Bronchial epithelial cell (primary cell): ENCODE data around the gene ZNF496. TPM values are rescaled to one million over a fixed set of nuclear protein-coding genes. Genes with fewer than 3 reads are reported as not detected.

Source experiments
- DNase-seq: peaks from one replicate; pipeline ENCODE4 v3.0.0-alpha.2; 2010; ENCODE audit warnings: low read depth
- FAIRE-seq: peaks from 2 replicates; lab custom pipeline; 2011; peaks lifted over from hg19 to GRCh38; lab: Jason Lieb, UNC
- H3K27me3 ChIP-seq: 2 replicates; pipeline ENCODE4 v1.5.1; 2011; ENCODE audit warnings: low read length; ENCODE audit not compliant: control insufficient read depth, insufficient read depth
- H3K36me3 ChIP-seq: 2 replicates; pipeline ENCODE4 v1.5.1; 2011; ENCODE audit warnings: low read length; ENCODE audit not compliant: control insufficient read depth, insufficient read depth
- H3K4me3 ChIP-seq: 2 replicates; pipeline ENCODE4 v1.5.1; 2011; ENCODE audit warnings: mild to moderate bottlenecking, low read depth, low read length, control low read depth
- CTCF ChIP-seq: IDR thresholded peaks from 2 replicates; pipeline ENCODE4 v1.5.1; 2011; ENCODE audit warnings: mild to moderate bottlenecking, moderate library complexity, low read length, control low read depth, inconsistent platforms; ENCODE audit not compliant: insufficient read depth, severe bottlenecking
- total RNA-seq: library from RNA; depleted of rRNA; stranded (reverse); fragments of >200 nt; gene quantifications from 2 replicates; pipeline ENCODE4 v1.2.1, GENCODE V29; 2014

Gene ZNF496
- total RNA-seq, 1 donor from 2014 or later, result 9.5 TPM

GRCh38 chr1:247338723-247339275 is 7.1 kb upstream of the ZNF496 start:
- H3K36me3 ChIP-seq, result no peaks in the 10 kb centered on the region
- no peak overlapping the region for H3K4me3 ChIP-seq
- DNase-seq (no peak), FAIRE-seq (no peak)
- no peaks in the 10 kb centered on the region for H3K27me3 ChIP-seq
- no peak for TF ChIP-seq CTCF

GRCh38 chr1:247337961-247338360 is 6.3 kb upstream of the ZNF496 start:
- Histone ChIP-seq H3K36me3 (no peaks in the 10 kb centered on the region), H3K27me3 (no peaks in the 10 kb centered on the region), H3K4me3 (no peak overlapping the region)
- DNase-seq (no peak), FAIRE-seq (no peak)
- no peak for TF ChIP-seq CTCF

GRCh38 chr1:247337250-247337746 is 5.6 kb upstream of the ZNF496 start:
- no peaks in the 10 kb centered on the region for H3K27me3 ChIP-seq
- H3K36me3 ChIP-seq, result no peaks in the 10 kb centered on the region
- no peak for TF ChIP-seq CTCF
- no peak overlapping the region for H3K4me3 ChIP-seq
- FAIRE-seq (no peak), DNase-seq (no peak)

GRCh38 chr1:247336390-247336789 is 4.7 kb upstream of the ZNF496 start:
- Histone ChIP-seq H3K4me3 (no peak overlapping the region), H3K36me3 (no peaks in the 10 kb centered on the region), H3K27me3 (no peaks in the 10 kb centered on the region)
- TF ChIP-seq CTCF, result no peak
- FAIRE-seq (no peak), DNase-seq (no peak)

GRCh38 chr1:247335882-247336281 is 4.2 kb upstream of the ZNF496 start:
- Histone ChIP-seq H3K4me3 (no peak overlapping the region), H3K27me3 (no peaks in the 10 kb centered on the region), H3K36me3 (no peaks in the 10 kb centered on the region)
- FAIRE-seq (no peak), DNase-seq (no peak)
- no peak for TF ChIP-seq CTCF

GRCh38 chr1:247334378-247335133 is 2.9 kb upstream of the ZNF496 start:
- DNase-seq, result no peak
- H3K36me3 ChIP-seq, result peaks cover 1% of the 10 kb centered on the region
- H3K4me3 ChIP-seq, result no peak overlapping the region
- TF ChIP-seq CTCF, result no peak
- no peak for FAIRE-seq
- no peaks in the 10 kb centered on the region for H3K27me3 ChIP-seq
